ENCODE data around the gene PRKD2. TPM values are rescaled to one million over a fixed set of nuclear protein-coding genes. Genes with fewer than 3 reads are reported as not detected.
A peak's percentile ranks its signal among the peaks of the same experiment; 100 is the strongest.

The PRKD2 gene
- total RNA-seq, 1 donor from 2014 or later = 28.4 TPM

- TF ChIP-seq, protein P1, sequence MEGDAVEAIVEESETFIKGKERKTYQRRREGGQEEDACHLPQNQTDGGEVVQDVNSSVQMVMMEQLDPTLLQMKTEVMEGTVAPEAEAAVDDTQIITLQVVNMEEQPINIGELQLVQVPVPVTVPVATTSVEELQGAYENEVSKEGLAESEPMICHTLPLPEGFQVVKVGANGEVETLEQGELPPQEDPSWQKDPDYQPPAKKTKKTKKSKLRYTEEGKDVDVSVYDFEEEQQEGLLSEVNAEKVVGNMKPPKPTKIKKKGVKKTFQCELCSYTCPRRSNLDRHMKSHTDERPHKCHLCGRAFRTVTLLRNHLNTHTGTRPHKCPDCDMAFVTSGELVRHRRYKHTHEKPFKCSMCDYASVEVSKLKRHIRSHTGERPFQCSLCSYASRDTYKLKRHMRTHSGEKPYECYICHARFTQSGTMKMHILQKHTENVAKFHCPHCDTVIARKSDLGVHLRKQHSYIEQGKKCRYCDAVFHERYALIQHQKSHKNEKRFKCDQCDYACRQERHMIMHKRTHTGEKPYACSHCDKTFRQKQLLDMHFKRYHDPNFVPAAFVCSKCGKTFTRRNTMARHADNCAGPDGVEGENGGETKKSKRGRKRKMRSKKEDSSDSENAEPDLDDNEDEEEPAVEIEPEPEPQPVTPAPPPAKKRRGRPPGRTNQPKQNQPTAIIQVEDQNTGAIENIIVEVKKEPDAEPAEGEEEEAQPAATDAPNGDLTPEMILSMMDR (conservative IDR thresholded peaks at IDR 0.05; ENCODE audit: low read depth, low read length) = no peak
- H3K4me3 ChIP-seq (ENCODE audit: low read depth, low read length) = no peak overlapping the region
- DNase-seq (ENCODE audit: low read depth) = no peak
These were observed 42.3 kb upstream of the PRKD2 start for GRCh38 chr19:46759206-46759605.

- no peak overlapping the region for H3K4me3 ChIP-seq (ENCODE audit: low read depth, low read length)
- no peak for DNase-seq (ENCODE audit: low read depth)
- TF ChIP-seq, protein P1 (conservative IDR thresholded peaks at IDR 0.05; ENCODE audit: low read depth, low read length) = no peak
These were observed 39.6 kb upstream of the PRKD2 start for GRCh38 chr19:46756544-46756888.

DNA sequence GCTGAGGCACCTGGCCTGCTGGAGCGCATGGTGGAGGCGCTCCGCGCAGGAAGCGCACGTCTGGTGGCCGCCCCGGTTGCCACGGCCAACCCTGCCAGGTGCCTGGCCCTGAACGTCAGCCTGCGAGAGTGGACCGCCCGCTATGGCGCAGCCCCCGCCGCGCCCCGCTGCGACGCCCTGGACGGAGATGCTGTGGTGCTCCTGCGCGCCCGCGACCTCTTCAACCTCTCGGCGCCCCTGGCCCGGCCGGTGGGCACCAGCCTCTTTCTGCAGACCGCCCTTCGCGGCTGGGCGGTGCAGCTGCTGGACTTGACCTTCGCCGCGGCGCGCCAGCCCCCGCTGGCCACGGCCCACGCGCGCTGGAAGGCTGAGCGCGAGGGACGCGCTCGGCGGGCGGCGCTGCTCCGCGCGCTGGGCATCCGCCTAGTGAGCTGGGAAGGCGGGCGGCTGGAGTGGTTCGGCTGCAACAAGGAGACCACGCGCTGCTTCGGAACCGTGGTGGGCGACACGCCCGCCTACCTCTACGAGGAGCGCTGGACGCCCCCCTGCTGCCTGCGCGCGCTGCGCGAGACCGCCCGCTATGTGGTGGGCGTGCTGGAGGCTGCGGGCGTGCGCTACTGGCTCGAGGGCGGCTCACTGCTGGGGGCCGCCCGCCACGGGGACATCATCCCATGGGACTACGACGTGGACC is 39.1 kb upstream of the PRKD2 start:
- TF ChIP-seq, protein P1 (conservative IDR thresholded peaks at IDR 0.05; ENCODE audit: low read depth, low read length) = no peak
- H3K4me3 ChIP-seq (ENCODE audit: low read depth, low read length) = no peak overlapping the region
- DNase-seq (ENCODE audit: low read depth) = no peak

DNA sequence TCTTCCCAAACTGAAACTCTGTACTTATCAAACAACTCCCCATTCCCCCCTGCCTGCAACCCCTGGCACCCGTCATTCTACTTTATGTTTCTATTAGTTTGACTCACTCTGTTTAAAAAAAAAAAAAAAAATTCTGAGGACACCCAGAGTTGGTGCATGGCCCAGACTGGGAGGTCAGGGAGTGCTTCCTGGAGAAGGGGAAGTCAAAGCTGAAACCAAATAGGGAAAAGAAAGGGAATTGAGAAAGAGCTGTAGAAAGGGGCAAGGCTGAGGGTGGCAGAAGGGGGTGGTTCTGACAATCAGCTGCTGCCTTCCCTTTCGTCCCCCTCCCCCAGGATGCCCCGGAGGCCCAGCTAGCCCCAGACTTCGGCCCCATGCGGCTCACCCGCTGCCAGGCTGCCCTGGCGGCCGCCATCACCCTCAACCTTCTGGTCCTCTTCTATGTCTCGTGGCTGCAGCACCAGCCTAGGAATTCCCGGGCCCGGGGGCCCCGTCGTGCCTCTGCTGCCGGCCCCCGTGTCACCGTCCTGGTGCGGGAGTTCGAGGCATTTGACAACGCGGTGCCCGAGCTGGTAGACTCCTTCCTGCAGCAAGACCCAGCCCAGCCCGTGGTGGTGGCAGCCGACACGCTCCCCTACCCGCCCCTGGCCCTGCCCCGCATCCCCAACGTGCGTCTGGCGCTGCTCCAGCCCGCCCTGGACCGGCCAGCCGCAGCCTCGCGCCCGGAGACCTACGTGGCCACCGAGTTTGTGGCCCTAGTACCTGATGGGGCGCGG is 38.4 kb upstream of the PRKD2 start:
- H3K4me3 ChIP-seq (ENCODE audit: low read depth, low read length) = no peak overlapping the region
- TF ChIP-seq, protein P1 (conservative IDR thresholded peaks at IDR 0.05; ENCODE audit: low read depth, low read length) = no peak
- DNase-seq (ENCODE audit: low read depth) = no peak

- DNase-seq (ENCODE audit: low read depth) = no peak
- no peak overlapping the region for H3K4me3 ChIP-seq (ENCODE audit: low read depth, low read length)
- TF ChIP-seq, protein P1 (conservative IDR thresholded peaks at IDR 0.05; ENCODE audit: low read depth, low read length) = peak; percentile 57
These were observed 36.7 kb upstream of the PRKD2 start for GRCh38 chr19:46753420-46754155.

- TF ChIP-seq, protein P1 (conservative IDR thresholded peaks at IDR 0.05; ENCODE audit: low read depth, low read length) = peak; percentile 88
- H3K4me3 ChIP-seq (ENCODE audit: low read depth, low read length) = no peak overlapping the region
- no peak for DNase-seq (ENCODE audit: low read depth)
These were observed 31.6 kb upstream of the PRKD2 start for GRCh38 chr19:46748325-46749109.
